ENCODE results near the gene ZBTB8B. TPM values are rescaled to one million over a fixed set of nuclear protein-coding genes. Genes with fewer than 3 reads are reported as not detected.
"Not testable (repeated sequence)": the region's sequence is repeated elsewhere in the genome, so short reads cannot be mapped to it uniquely, and the experiment has no call there.

The ZBTB8B gene
- polyA plus RNA-seq, 1 experiment = not detected

DNA sequence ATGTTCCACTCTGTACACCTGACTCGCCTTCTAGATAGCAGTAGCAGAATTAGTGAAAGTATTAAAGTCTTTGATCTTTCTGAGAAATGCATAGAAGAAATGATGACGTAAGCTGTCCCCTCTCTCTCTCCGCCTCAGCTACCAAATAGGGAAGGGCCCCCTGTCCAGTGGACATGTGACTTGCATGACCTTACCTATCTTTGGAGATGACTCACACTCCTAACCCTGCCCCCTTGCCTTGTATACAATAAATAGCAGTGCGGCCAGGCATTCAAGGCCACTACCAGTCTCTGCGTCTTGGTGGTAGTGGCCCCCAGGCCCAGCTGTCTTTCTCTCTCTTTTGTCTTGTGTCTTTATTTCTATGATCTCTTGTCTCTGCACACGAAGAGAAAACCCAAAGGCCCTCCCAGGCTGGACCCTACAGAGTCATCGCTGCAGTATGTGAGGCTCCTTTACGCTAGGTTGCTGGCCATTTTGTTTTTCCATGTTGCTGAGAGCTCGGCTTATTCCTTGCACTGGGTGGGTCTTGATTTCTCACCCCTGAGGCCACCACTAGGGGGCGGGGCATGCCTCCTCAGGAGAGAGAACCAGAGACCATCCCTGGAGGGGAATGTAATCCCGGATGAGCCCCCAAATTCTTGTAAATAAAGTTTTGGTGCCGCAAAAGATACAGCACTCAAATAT lies 16.0 kb upstream of the ZBTB8B start:
- Histone ChIP-seq H3K27me3 (ENCODE audit: control insufficient read depth, insufficient read depth, low read length) (no peaks in the 10 kb centered on the region; the same call in 1 of the 2 replicates), H3K4me3 (ENCODE audit: low read depth, low read length) (no peak overlapping the region), H3K36me3 (ENCODE audit: control insufficient read depth, insufficient read depth, low read length) (no peaks in the 10 kb centered on the region)
- DNase-seq (ENCODE audit: low read depth) = no peak
- TF ChIP-seq, protein P1, sequence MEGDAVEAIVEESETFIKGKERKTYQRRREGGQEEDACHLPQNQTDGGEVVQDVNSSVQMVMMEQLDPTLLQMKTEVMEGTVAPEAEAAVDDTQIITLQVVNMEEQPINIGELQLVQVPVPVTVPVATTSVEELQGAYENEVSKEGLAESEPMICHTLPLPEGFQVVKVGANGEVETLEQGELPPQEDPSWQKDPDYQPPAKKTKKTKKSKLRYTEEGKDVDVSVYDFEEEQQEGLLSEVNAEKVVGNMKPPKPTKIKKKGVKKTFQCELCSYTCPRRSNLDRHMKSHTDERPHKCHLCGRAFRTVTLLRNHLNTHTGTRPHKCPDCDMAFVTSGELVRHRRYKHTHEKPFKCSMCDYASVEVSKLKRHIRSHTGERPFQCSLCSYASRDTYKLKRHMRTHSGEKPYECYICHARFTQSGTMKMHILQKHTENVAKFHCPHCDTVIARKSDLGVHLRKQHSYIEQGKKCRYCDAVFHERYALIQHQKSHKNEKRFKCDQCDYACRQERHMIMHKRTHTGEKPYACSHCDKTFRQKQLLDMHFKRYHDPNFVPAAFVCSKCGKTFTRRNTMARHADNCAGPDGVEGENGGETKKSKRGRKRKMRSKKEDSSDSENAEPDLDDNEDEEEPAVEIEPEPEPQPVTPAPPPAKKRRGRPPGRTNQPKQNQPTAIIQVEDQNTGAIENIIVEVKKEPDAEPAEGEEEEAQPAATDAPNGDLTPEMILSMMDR (IDR thresholded peaks at IDR 0.05; ENCODE audit: insufficient read depth, low read depth, low read length) = peak; percentile 34; the same call in 1 of the 2 replicates
- CTCF ChIA-PET = interaction anchor here (0.6 to 1.8 kb wide), 9 partner anchors 10 to 427 kb away, joined by 3 to 8 read pairs (median 4); no protein-coding TSS in a partner anchor
- POLR2A ChIA-PET = no interaction called here

- H3K27me3 ChIP-seq (ENCODE audit: control insufficient read depth, insufficient read depth, low read length); H3K4me3 ChIP-seq (ENCODE audit: low read depth, low read length); POLR2A ChIA-PET; DNase-seq (ENCODE audit: low read depth); H3K36me3 ChIP-seq (ENCODE audit: control insufficient read depth, insufficient read depth, low read length): not testable (repeated sequence)
- CTCF ChIA-PET = interaction anchor here (0.6 to 1.8 kb wide), 5 partner anchors 14 to 423 kb away, joined by 3 to 8 read pairs (median 4); no protein-coding TSS in a partner anchor
These were observed 15.4 kb upstream of the ZBTB8B start for GRCh38 chr1:32449457-32449831.

DNA sequence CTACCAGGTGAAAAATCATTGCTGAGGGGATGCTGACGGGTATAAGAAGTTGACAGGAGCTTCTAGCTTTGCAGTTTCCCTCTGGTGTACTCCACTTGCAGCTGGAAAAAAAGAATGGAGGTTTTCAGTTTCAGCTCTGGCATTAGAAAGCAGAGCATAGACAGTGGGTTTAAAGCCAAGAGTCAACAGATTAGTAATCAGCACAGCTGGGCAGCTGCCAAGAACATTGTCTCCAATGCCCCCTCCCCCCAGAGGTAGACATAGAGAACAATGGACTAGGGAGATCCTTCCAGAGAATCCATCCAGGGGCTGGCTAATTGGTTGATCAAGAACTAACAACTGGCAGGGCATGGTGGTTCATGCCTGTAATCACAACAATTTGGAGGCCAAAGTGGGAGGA lies 10.1 kb upstream of the ZBTB8B start:
- TF ChIP-seq, protein P1 (IDR thresholded peaks at IDR 0.05; ENCODE audit: insufficient read depth, low read depth, low read length) = no peak
- Histone ChIP-seq H3K36me3 (ENCODE audit: control insufficient read depth, insufficient read depth, low read length) (no peaks in the 10 kb centered on the region), H3K4me3 (ENCODE audit: low read depth, low read length) (no peak overlapping the region), H3K27me3 (ENCODE audit: control insufficient read depth, insufficient read depth, low read length) (peaks cover 2% of the 10 kb centered on the region)
- CTCF ChIA-PET = no interaction called here
- POLR2A ChIA-PET = no interaction called here
- no peak for DNase-seq (ENCODE audit: low read depth)

DNA sequence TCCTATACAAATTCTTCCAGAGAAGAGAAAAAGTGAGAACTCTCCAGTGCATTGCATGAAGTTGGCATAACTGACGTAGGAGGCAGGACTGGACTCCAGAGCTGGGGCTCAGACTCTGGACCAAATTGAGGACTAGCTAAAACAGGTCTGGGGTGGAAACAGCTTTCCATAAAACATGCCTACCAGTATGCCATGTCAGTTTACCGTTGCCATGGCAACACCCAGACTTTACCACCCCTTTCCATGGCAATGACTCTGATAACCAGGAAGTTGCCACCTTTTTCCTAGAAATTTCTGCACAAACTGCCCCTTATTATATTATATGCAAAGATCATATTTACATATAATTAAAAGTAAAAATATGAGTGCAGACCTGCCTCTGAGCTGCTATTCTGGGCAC lies 8.9 kb upstream of the ZBTB8B start:
- no peak overlapping the region for H3K4me3 ChIP-seq (ENCODE audit: low read depth, low read length)
- H3K27me3 ChIP-seq (ENCODE audit: control insufficient read depth, insufficient read depth, low read length) = peaks cover 2% of the 10 kb centered on the region
- DNase-seq (ENCODE audit: low read depth) = no peak
- TF ChIP-seq, protein P1 (IDR thresholded peaks at IDR 0.05; ENCODE audit: insufficient read depth, low read depth, low read length) = no peak
- no peaks in the 10 kb centered on the region for H3K36me3 ChIP-seq (ENCODE audit: control insufficient read depth, insufficient read depth, low read length)
- CTCF ChIA-PET = no interaction called here
- POLR2A ChIA-PET = no interaction called here

GRCh38 chr1:32458798-32459197 lies 6.1 kb upstream of the ZBTB8B start:
- POLR2A ChIA-PET; H3K36me3 ChIP-seq (ENCODE audit: control insufficient read depth, insufficient read depth, low read length); H3K4me3 ChIP-seq (ENCODE audit: low read depth, low read length); DNase-seq (ENCODE audit: low read depth): not testable (repeated sequence)
- CTCF ChIA-PET = interaction anchor here (0.6 kb wide), 1 partner anchor 318 kb away, joined by 3 read pairs; no protein-coding TSS in a partner anchor
- H3K27me3 ChIP-seq (ENCODE audit: control insufficient read depth, insufficient read depth, low read length) = peaks cover 15% of the 10 kb centered on the region

- POLR2A ChIA-PET; H3K4me3 ChIP-seq (ENCODE audit: low read depth, low read length); H3K36me3 ChIP-seq (ENCODE audit: control insufficient read depth, insufficient read depth, low read length); DNase-seq (ENCODE audit: low read depth): not testable (repeated sequence)
- CTCF ChIA-PET = interaction anchor here (0.7 to 1.4 kb wide), 4 partner anchors 14 to 410 kb away, joined by 3 to 4 read pairs (median 3); no protein-coding TSS in a partner anchor
- H3K27me3 ChIP-seq (ENCODE audit: control insufficient read depth, insufficient read depth, low read length) = peaks cover 28% of the 10 kb centered on the region
These were observed 1.9 kb upstream of the ZBTB8B start for GRCh38 chr1:32462977-32463376.
